NCI-H146 (cell line): ENCODE data around the gene HLA-DQA1.
"Not testable (repeated sequence)": the region's sequence is repeated elsewhere in the genome, so short reads cannot be mapped to it uniquely, and the experiment has no call there.

Experiments used
- DNase-seq: peaks from one replicate; lab custom pipeline; 2025; lab: John Stamatoyannopoulos, UW

HLA-DQA1 gene

DNA sequence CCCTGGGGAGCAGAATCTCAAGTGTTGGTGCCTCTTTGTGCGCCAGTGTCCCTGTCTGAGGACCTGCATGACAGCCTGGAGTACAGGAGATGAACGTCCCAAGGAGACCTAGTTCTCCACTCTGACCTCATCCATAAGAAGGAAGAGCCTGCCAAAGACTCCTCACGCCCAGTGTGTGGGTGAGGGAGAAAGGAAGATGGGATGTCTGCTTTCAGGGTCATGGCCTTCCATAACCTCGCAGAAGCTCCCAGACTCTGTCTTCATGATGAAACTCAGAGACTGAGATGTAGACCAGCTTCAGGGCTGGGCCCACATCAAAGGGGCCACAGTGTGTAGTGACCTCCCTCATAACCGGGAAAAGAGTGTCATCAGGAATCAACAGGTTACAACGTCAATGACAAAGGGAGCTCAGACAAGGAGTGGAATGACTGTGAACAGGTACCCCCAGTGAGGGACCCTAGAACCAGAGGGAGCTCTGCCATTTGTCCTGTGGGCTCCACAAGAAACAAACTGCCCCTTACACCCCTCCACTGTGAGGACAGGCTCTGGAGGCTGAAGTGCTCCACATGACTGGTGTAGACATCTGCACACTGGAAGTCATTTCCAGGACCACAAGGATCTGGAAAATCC is 21.2 kb downstream of the HLA-DQA1 start:
- no peak for DNase-seq

DNA sequence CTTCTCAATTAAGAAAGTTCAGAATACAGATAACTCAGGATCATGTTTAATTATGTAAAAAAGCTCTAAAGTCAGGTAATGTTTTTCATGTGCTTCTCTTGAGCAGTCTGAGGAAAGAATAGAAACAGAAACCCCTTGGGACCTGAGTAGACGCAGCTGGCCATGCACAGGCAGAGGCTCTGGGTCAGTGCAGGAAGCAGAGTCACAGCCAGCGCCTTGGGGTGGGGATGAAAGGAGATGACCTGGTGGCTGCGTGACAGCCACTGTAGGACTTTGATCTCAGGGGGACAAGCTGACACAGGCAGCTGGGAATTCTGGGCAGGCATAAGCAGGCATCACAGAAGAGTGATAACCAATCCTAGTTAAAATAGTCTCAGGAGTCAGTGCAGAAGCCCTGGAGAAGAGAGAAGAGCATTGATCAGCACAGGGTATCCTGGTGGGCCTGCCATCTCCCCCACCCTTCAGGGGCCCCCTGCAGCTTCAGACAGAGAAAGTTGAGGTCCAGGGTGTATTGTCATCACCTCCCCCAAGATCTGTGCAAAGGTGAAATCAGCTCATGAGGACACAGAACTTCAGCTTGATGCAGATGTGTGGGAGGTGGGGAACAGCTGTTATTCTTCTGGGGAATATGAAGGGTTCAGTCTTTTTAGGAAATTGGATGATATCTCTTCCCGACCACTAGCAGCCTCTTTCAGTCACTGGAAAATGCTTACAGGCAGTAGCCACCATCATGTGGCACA is 22.8 kb downstream of the HLA-DQA1 start:
- DNase-seq: no peak

- no peak for DNase-seq
Observed at GRCh38 chr6:32662099-32662498, 24.9 kb downstream of the HLA-DQA1 start.

- no peak for DNase-seq
Observed at GRCh38 chr6:32662836-32663235, 25.6 kb downstream of the HLA-DQA1 start.

GRCh38 chr6:32664354-32664753 is 27.1 kb downstream of the HLA-DQA1 start:
- DNase-seq: no peak

GRCh38 chr6:32664827-32665362 is 27.7 kb downstream of the HLA-DQA1 start:
- no peak for DNase-seq

DNA sequence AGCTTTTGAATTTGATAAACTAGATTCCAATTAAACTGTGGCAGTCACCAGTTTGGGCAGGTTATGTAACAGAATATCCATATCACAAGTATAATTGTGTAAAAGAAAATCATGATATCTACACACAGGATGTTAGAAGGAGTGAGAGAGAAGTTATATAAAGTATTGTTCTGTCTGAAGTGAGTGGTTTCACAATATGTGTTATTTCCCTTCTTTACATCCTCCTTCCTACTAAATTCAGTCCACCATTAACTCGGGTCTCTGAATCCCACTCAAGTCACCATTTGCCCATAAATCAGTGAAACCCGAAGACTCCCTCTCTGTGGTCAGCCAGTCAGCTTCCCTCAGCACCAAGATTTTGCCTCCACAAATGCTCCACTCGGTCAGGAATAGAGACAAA is 28.5 kb downstream of the HLA-DQA1 start:
- DNase-seq: no peak

- DNase-seq: no peak
Observed at GRCh38 chr6:32666420-32667300, 29.5 kb downstream of the HLA-DQA1 start, which contains the start of gene HLA-DQB1. Gene HLA-DQB1, minus strand, starts transcription at chr6:32666657. Its CDS starts 50 bp downstream, at chr6:32666607.

DNA sequence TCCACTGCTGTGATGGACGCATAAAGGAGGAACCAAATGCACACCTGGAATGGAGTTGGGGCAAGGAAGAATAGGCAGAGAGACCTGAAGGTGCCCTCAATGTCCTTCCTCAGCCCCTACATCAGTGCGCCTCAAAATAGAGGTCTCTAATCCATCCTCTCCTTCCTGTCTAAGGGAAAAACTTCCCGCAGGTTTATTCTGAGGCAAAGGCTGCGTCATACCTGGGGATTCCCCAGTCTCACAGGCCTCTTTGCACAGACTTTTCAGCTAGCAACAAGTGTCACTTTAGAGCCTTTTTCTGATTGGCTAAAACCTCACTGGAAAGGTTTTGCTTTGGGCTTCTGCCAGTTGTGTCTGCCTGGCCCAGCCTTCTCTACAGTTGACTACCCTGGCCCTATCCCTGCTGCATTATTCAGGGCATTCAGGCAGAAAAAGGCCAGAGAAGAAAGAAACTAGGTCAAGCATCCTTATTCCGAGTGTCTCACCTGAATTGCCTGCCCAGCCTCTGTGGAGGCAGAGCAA is 31.1 kb downstream of the HLA-DQA1 start:
- DNase-seq: no peak

GRCh38 chr6:32669240-32669639 is 32.0 kb downstream of the HLA-DQA1 start:
- no peak for DNase-seq

DNA sequence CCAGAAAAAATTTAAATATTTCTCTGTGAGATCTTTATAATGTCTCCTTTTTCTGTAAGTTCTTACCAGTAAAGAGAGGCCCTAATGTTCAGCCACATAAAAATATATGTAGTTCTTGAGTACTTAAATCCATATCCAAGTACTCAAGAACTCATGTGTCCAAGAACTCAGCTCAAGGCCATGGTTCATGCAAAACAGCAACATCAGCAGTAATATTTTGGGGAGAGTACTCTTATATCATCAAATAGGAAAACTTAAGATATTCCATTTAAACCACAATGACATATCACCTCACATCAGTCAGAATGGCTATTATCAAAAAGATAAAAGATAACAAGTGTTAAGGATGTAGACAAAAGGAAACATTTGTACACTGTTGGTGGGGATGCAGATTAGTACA is 32.7 kb downstream of the HLA-DQA1 start:
- no peak for DNase-seq

- DNase-seq: not testable (repeated sequence)
Observed at GRCh38 chr6:32671908-32672307, 34.7 kb downstream of the HLA-DQA1 start.

DNA sequence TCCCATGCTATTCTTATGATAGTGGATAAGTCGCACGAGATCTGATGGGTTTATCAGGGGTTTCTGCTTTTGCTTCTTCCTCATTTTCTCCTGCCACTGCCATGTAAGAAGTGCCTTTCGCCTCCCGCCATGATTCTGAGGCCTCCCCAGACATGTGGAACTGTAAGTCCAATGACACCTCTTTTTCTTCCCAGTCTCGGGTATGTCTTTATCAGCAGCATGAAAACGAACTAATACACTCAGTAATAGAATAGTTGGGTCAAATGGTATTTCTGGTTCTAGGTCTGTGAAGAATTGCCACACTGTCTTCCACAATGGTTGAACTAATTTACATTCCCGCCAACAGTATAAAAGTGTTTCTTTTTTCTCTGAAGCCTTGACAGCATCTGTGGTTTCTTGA is 36.9 kb downstream of the HLA-DQA1 start:
- not testable (repeated sequence) for DNase-seq

DNA sequence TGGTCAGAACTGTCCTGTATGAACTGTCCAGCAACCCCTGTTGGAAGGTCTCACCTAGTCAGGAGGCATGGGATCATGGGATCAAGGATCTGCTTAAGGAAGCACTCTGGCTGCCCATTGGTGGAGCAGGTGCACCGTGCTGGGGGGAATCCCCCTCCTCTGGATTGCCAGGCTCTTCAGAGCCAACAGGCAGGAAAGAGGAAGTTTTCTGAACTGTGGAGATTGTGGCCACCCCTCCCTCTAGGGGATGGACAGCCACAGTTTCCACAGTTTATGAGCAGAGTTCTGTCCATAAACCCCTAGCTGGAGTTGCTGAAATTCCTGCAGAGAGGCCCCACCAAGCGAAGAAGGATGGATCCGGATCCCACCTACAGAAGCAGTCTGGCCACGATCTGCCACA is 42.3 kb downstream of the HLA-DQA1 start:
- no peak for DNase-seq

DNA sequence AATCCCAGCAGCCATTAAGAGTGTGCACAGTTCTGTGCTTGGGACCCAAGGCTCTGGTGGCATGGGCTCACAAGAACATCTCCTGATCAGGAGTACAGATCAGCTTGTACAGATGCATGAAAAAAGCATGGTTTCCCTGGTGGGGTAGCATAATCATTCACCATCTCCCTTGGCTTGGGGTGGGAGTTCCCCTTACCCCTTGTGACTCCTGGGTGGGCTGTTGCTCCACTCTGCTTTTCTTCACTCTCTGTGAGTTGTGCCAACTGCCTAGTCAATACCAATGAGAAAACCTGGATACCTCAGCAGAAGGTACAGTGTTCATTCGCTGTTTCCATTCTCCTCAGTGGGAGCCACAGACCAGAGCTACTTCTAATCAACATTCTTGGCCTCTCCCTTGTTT is 42.8 kb downstream of the HLA-DQA1 start:
- DNase-seq: no peak

GRCh38 chr6:32684246-32684645 is 47.0 kb downstream of the HLA-DQA1 start:
- no peak for DNase-seq

GRCh38 chr6:32685603-32686002 is 48.4 kb downstream of the HLA-DQA1 start:
- no peak for DNase-seq

DNA sequence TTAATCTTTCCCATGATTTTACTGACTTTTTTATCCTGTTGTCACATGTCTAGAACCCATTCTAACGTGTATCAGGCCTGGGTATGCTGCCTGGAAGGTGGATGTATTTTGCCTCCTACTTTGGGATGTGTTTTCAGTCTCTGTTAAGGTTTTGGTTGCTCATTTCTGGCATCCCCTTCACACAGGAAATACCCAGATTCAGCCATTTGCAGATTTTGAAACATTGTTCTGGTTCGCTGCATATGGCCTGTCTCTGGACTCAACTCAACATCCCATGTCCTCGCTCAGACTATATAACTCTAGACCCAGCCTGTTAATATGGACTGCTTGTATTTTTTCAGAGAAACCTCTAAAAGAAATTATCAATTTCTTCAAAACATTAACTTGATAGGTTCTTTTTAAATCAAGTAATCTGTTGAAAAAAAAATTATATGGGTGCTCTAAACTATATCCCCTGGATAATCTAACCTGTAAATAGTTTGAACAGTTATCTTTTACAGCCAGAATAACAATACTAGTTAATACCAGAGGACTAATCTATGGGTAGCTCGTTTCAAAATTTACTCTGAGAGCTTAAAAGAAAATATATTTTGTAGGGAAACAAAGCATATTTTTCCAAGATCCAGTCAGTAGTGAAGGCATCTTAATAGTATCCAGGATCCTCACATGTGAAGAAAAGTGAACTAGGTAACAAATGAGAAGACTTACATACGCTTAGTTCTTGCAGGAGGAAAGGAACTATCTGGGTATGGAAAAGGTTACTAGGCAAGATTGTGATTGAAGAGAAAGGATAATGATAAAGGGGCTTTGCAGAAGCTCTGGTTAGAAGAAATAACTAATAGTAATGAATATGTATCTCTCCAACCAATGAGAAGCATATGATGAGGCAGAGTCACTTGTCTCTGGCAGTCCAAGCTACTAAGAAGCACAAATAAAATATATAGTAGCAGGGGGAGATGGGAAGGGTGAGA is 52.6 kb downstream of the HLA-DQA1 start:
- DNase-seq: no peak

GRCh38 chr6:32692019-32692418 is 54.8 kb downstream of the HLA-DQA1 start:
- DNase-seq: no peak
